HepG2 (cell line): ENCODE measurements around the gene UBE2Q2. TPM values are rescaled to one million over a fixed set of nuclear protein-coding genes. Genes with fewer than 3 reads are reported as not detected.

Source experiments
- IRF2 ChIP-seq: IDR thresholded peaks from 2 replicates; pipeline ENCODE4 v1.6.1; 2018; ENCODE audit warnings: missing genetic modification reagents, missing compliant biosample characterization
- KDM2A ChIP-seq: sonication (generic); formaldehyde crosslinking; IDR thresholded peaks from 2 replicates; pipeline ENCODE4 v1.4.0; 2020; ENCODE audit warnings: low read depth, missing genetic modification reagents, borderline replicate concordance
- KDM3A ChIP-seq: IDR thresholded peaks from 2 replicates; pipeline ENCODE4 v1.6.1; 2018; ENCODE audit warnings: low read depth, missing compliant biosample characterization
- MAZ ChIP-seq, 2 experiments: sonication (generic) in 1 of 2; formaldehyde crosslinking in 1 of 2; IDR thresholded peaks; 2 replicates each; pipeline versions ENCODE4 v1.5.0 to v1.6.1; 2012 to 2020; ENCODE audit warnings: low read depth in 2 of 2, mild to moderate bottlenecking in 2 of 2, borderline replicate concordance in 1 of 2, improper control_type of control experiment in 1 of 2, low read length in 1 of 2, missing genetic modification reagents in 1 of 2, moderate library complexity in 1 of 2
- STAG1 ChIP-seq: sonication (generic); formaldehyde crosslinking; IDR thresholded peaks from 2 replicates; pipeline ENCODE4 v1.4.0; 2020; ENCODE audit warnings: missing genetic modification reagents
- TFAP4 ChIP-seq: sonication (generic); IDR thresholded peaks from 2 replicates; pipeline ENCODE4 v1.6.1; 2016; ENCODE audit warnings: low read depth, borderline replicate concordance
- ZBTB7A ChIP-seq: sonication (generic); formaldehyde crosslinking; IDR thresholded peaks from 2 replicates; pipeline ENCODE4 v1.8.0; 2022; ENCODE audit warnings: mild to moderate bottlenecking, missing genetic modification reagents
- ZNF121 ChIP-seq: sonication (generic); formaldehyde crosslinking; IDR thresholded peaks from 2 replicates; pipeline ENCODE4 v1.5.0; 2020; ENCODE audit warnings: mild to moderate bottlenecking, missing genetic modification reagents
- ZNF512B ChIP-seq: sonication (generic); formaldehyde crosslinking; IDR thresholded peaks from 2 replicates; pipeline ENCODE4 v1.5.1; 2020; ENCODE audit warnings: missing genetic modification reagents, mild to moderate bottlenecking, borderline replicate concordance
- ZNF609 ChIP-seq: sonication (generic); formaldehyde crosslinking; IDR thresholded peaks from 2 replicates; pipeline ENCODE4 v1.4.0; 2020; ENCODE audit warnings: mild to moderate bottlenecking, missing genetic modification reagents, borderline replicate concordance
- ZNF687 ChIP-seq: sonication (generic); formaldehyde crosslinking; IDR thresholded peaks from 2 replicates; pipeline ENCODE4 v1.5.1; 2020; ENCODE audit warnings: mild to moderate bottlenecking, missing genetic modification reagents, moderate library complexity
- ZNF724P ChIP-seq: sonication (generic); formaldehyde crosslinking; IDR thresholded peaks from 2 replicates; pipeline ENCODE4 v1.8.0; 2022; ENCODE audit warnings: missing genetic modification reagents, borderline replicate concordance
- ZNF883 ChIP-seq: sonication (generic); formaldehyde crosslinking; IDR thresholded peaks from 2 replicates; pipeline ENCODE4 v1.5.1; 2020; ENCODE audit warnings: mild to moderate bottlenecking, missing genetic modification reagents; ENCODE audit errors: not compliant biosample characterization
- ZSCAN25 ChIP-seq: sonication (generic); formaldehyde crosslinking; IDR thresholded peaks from 2 replicates; pipeline ENCODE4 v1.8.0; 2022; ENCODE audit warnings: mild to moderate bottlenecking, missing genetic modification reagents
- polyA plus RNA-seq, 8 experiments: library from polyadenylated mRNA; depleted of rRNA in 3 of 8; stranded (reverse) in 7 of 8; unstranded in 1 of 8; fragments of >200 nt; fragmentation: Illumina TruSeq in 4 of 8; extraction: Trizol in 4 of 8; gene quantifications; 2 replicates each; pipeline versions ENCODE4 v1.2.1 to v1.2.3, GENCODE V29; 2011 to 2016; ENCODE audit warnings: low read depth in 4 of 8, missing spikeins in 1 of 8, mixed read lengths in 1 of 8; ENCODE audit not compliant: insufficient read depth in 1 of 8
- total RNA-seq, 5 experiments: library from RNA; depleted of rRNA; stranded (reverse); fragments of >200 nt; fragmentation: Illumina TruSeq; extraction: Trizol; gene quantifications; 2 replicates each; pipeline ENCODE4 v1.2.3, GENCODE V29; 2016; ENCODE audit warnings: low read depth in 1 of 5

Gene UBE2Q2
- total and polyA plus RNA-seq, 2 of the 13 experiments (the other 11 are each of a cell fraction or from before 2014, with no cell fraction given) = 10.6 to 20.4 TPM

- TF ChIP-seq TFAP4 (peak; percentile 74; the same call in 1 of the 2 replicates), ZNF724P (CRISPR knock-in tag) (0 out of 2 replicates have a peak, but pooled peaks have one; percentile 35), ZNF609 (CRISPR knock-in tag) (no peak), ZNF512B (CRISPR knock-in tag) (0 out of 2 replicates have a peak, but pooled peaks have one; percentile 31), MAZ (IDR thresholded peaks at IDR 0.05; ENCODE audit: borderline replicate concordance, low read depth, low read length) (peak; percentile 39; the same call in 1 of the 2 replicates), MAZ (CRISPR knock-in tag; IDR thresholded peaks at IDR 0.05; ENCODE audit: low read depth) (peak; percentile 63; the same call in 1 of the 2 replicates), ZNF883 (CRISPR knock-in tag) (peak; percentile 37), ZNF687 (CRISPR knock-in tag) (peak; percentile 51), KDM2A (CRISPR knock-in tag) (peak; percentile 72; the same call in 1 of the 2 replicates), ZBTB7A (0 out of 2 replicates have a peak, but pooled peaks have one; percentile 24), KDM3A (CRISPR knock-in tag) (0 out of 2 replicates have a peak, but pooled peaks have one; percentile 44), ZNF121 (peak; percentile 64; the same call in 1 of the 2 replicates), IRF2 (0 out of 2 replicates have a peak, but pooled peaks have one; percentile 39), ZSCAN25 (CRISPR knock-in tag) (peak; percentile 90), STAG1 (peak; percentile 94)
These were observed 41.2 kb upstream of the UBE2Q2 start (continued) for GRCh38 chr15:75801859-75802593.
